ENCODE measurements around the gene UGT2A1. TPM values are rescaled to one million over a fixed set of nuclear protein-coding genes. Genes with fewer than 3 reads are reported as not detected.

The UGT2A1 gene
- total and polyA plus RNA-seq, 2 of the 8 experiments (the other 6 are each of a cell fraction or from before 2014, with no cell fraction given) = 0.19 TPM; not detected in 1

- TF ChIP-seq ATF3 (IDR thresholded peaks at IDR 0.05; ENCODE audit: insufficient read depth, low read depth, low read length) (no peak), EP300 (IDR thresholded peaks at IDR 0.05; ENCODE audit: borderline replicate concordance in 1 of 2, low read depth in 2 of 2, low read length in 2 of 2) (no peak), FOSL1 (IDR thresholded peaks at IDR 0.05; ENCODE audit: insufficient read depth, low read depth, low read length) (no peak), ZNF274 (IDR thresholded peaks at IDR 0.05; ENCODE audit: borderline replicate concordance, extremely low read depth, low read length) (no peak), CBX5 (IDR thresholded peaks at IDR 0.05; ENCODE audit: low read depth, low read length) (no peak), YY1 (IDR thresholded peaks at IDR 0.05; ENCODE audit: low read depth, low read length) (no peak), CHD2 (IDR thresholded peaks at IDR 0.05; ENCODE audit: low read length) (no peak)
These were observed 49.2 kb upstream of the UGT2A1 start (continued) for GRCh38 chr4:69702201-69702600.

Measured in H1 (cell line).